Skin epidermis (tissue), 12 donors: ENCODE results near the gene SCGB2B2.
"Not testable (repeated sequence)": the region's sequence is repeated elsewhere in the genome, so short reads cannot be mapped to it uniquely, and the experiment has no call there.

ENCODE experiments used
- H3K27ac ChIP-seq, 21 experiments: fragments of 200-600 bp; sonication (generic) in 11 of 21; one replicate each; pipeline ENCODE4 v1.5.0; 2020; ENCODE audit warnings: mild to moderate bottlenecking in 3 of 21, inconsistent platforms in 2 of 21, moderate library complexity in 2 of 21
- H3K4me3 ChIP-seq, 7 experiments: fragments of 200-600 bp; sonication (generic) in 2 of 7; one replicate each; pipeline ENCODE4 v1.5.0; 2020; ENCODE audit warnings: inconsistent platforms in 2 of 7, mild to moderate bottlenecking in 2 of 7, moderate library complexity in 1 of 7

Gene SCGB2B2

DNA sequence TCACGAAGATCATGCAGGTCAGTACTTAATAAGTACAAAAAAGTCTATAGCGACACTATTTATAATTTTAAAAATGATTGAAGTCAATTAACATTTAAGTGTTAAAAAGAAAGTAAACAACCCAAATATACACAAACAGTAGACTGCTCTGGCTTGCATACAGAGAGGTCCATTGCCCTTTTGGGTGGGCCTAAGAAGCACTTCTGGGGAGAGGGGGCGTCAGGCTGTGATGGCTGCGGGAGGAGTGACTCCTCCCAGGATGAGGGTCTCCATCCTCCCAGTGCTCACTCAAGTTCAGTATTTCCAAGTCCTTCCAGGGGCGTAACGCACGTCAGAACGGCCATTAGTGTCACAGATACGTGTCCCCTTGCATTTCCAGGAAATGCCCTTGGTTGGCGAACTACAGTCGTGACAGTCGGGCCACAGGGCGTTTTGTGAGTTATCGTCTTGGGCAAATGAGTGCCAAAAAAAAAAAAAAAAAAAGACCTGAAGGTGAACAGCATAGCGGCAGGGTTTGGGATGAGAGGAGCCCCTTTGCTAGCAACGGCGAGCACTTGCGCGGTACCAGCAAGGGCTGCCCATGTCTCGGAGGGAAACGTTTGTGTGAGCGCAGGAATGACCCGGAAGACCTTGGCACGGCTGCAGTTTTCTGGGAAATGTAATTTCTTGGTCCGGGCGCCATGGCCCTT is at the start of gene SCGB2B2:
Gene SCGB2B2, minus strand, starts transcription at position 463 of the 689 bp plus-strand sequence. CDS start 82,596 bp downstream, outside the sequence.
- H3K27ac ChIP-seq: peak within 1 kb of the TSS; percentile 92 to 99 (median 97)
- peak within 1 kb of the TSS; percentile 61 to 93 (median 73) for H3K4me3 ChIP-seq

- no peak overlapping the region for H3K4me3 ChIP-seq
Observed at GRCh38 chr19:34725400-34725799, 48.4 kb upstream of the SCGB2B2 start.

GRCh38 chr19:34722353-34722752 is 45.4 kb upstream of the SCGB2B2 start:
- Histone ChIP-seq H3K4me3 (no peak overlapping the region), H3K27ac (no peak overlapping the region)

More at GRCh38 chr19:34725400-34725799, 48.4 kb upstream of the SCGB2B2 start:
- no peak overlapping the region for H3K27ac ChIP-seq

GRCh38 chr19:34715357-34715756 is 38.4 kb upstream of the SCGB2B2 start:
- Histone ChIP-seq H3K27ac (no peak overlapping the region), H3K4me3 (no peak overlapping the region)

- H3K27ac ChIP-seq: no peak overlapping the region
Observed at GRCh38 chr19:34713262-34713637, 36.3 kb upstream of the SCGB2B2 start.

DNA sequence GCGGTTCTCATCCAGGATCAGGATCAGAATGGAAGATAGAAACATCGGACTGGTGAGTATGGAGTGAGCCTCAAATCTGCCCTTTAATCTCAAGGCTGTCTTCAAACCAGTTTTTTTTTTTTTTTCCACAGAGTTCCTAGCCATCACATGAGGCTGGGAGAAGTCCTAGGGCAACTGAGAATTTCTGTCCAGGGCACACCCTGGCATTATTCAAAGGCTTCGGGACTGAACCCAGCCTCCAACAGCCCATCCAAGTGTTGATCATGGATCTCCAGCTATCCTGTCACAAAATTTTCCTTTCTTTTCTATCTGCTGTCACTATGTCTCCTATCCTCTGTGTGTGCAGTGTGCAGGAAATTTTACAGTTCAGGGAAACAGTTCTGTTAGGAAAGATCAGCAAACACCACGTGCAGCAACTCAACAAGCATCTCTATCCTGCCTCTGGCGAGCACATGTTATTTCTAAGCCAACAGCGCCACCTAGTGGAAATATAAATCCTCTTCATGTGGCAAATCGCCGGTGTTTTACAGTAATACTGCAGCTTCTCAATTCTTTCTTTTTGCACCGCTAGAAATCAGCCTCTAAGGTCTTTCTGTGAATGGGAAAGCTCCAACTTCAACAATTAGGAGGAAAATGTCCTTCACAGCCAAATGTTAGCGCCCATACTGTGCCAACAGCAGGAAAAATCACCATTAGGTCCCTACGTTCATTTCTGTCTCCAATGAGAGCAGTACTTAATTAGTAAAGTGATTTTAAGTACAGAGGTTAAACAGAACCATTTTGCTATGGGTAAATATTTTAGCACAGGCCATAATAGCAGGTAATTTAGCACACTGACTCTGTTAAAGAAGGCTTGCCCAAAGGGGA is 35.7 kb upstream of the SCGB2B2 start:
- H3K27ac ChIP-seq: no peak overlapping the region
- H3K4me3 ChIP-seq: no peak overlapping the region

More at GRCh38 chr19:34713262-34713637, 36.3 kb upstream of the SCGB2B2 start:
- H3K4me3 ChIP-seq: no peak overlapping the region

GRCh38 chr19:34711890-34712289 is 34.9 kb upstream of the SCGB2B2 start:
- Histone ChIP-seq H3K27ac (no peak overlapping the region), H3K4me3 (no peak overlapping the region)

- Histone ChIP-seq H3K4me3 (no peak overlapping the region), H3K27ac (no peak overlapping the region)
Observed at GRCh38 chr19:34707661-34708060, 30.7 kb upstream of the SCGB2B2 start.

DNA sequence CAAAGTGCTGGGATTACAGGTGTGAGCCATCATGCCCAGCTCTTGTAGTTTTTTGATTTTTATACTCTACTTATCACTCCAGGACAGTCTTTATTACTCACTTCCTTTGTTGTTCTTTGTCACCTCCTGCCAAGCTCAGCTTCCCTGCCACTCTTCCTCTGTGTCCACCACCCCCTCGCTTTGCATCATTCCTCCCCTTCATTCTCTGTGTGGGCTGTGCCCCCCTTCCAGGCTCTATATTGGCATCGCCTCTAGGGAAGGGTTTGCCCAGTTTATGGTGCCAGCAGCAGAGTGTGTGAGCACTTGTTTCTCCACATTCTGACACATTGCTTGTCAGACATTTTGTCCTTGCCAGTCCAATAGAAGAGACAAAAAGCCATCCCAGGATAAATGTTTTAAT is 15.6 kb upstream of the SCGB2B2 start:
- Histone ChIP-seq H3K27ac (no peak overlapping the region), H3K4me3 (no peak overlapping the region)

GRCh38 chr19:34690372-34690771 is 13.4 kb upstream of the SCGB2B2 start:
- no peak overlapping the region for H3K27ac ChIP-seq
- H3K4me3 ChIP-seq: no peak overlapping the region

DNA sequence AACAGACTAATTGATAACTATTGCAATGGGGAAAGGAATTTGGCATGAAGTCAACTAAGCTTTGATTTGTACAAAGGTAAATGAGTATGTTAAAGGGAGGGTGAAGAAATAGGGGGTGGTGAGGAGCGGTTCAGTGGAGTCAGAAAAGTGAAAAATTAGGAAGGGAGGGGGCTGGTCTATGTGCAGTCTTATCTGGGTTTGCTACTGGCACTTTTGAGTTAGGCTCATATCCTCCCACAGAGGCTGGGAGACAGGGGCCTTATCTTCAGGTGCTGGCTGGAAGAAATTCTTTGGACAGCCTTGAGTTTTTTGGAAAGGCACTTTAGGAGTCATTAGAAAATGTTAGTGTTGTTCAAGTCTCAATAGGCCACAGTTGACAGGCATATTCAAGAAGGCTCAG is 11.6 kb upstream of the SCGB2B2 start:
- Histone ChIP-seq H3K4me3 (no peak overlapping the region), H3K27ac (no peak overlapping the region)

DNA sequence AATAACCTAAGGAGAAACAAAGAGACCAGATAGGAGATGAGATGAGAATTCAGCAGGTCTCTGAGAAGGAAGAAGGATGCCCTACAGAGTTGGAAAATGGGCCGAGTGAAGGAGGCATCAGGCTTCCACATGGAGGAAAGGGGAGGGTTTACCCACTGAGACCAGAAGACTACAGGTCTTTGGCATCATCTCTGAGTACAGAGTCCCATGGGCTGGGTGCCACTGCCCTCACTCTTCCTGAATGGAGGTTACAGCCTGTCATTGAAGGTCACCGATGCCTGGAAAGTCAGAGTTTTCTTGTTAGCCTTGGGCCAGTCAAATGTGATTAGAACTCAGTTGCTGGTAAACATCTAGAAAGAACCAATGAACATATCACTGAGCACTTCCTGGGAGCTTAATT is 10.4 kb upstream of the SCGB2B2 start:
- Histone ChIP-seq H3K4me3 (no peak overlapping the region), H3K27ac (no peak overlapping the region)

DNA sequence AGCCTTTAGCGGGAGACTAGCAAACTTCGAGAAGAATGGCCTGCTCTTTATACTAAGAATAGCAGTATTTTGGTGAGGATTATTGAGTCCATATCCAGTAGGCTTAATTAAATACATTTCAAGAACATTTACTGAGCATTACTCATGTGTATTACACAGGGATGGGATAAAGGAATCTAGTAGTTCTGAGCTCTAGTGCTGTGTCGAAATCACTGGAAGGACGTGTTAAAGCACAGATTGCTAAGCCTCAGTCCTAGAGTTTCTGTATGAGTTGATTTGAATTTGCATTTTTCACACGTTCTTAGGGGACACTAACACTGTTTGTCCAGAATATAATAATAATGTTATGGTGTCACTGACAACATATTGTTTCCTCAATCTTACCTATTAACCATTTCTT is 9.5 kb upstream of the SCGB2B2 start:
- no peak overlapping the region for H3K4me3 ChIP-seq

DNA sequence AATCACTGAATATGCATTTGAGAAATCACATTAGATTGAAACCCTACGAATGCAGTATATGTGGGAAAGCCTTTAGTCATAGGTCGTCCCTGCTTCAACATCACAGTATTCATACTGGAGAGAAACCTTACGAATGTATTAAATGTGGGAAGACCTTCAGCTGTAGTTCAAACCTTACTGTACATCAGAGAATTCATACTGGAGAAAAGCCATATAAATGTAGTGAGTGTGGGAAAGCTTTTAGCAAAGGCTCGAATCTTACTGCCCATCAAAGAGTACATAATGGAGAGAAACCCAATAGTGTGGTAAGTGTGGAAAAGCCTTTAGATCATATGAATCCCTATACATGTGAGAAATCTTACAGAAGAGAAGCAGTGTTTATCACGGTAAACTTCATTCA is 8.3 kb upstream of the SCGB2B2 start:
- H3K27ac ChIP-seq, H3K4me3 ChIP-seq: not testable (repeated sequence)

More for the DNA sequence above, 9.5 kb upstream of the SCGB2B2 start:
- H3K27ac ChIP-seq: no peak overlapping the region

GRCh38 chr19:34681478-34681877 is 4.5 kb upstream of the SCGB2B2 start:
- H3K27ac ChIP-seq: no peak overlapping the region
- H3K4me3 ChIP-seq: no peak overlapping the region

- Histone ChIP-seq H3K27ac (peak overlapping the region in 5 of 21 experiments; percentile 94 to 99 (median 98)), H3K4me3 (peak overlapping the region in 6 of 7 experiments; percentile 61 to 93 (median 69))
Observed at GRCh38 chr19:34678421-34678820, 1.5 kb upstream of the SCGB2B2 start.

- peak overlapping the region in 20 of 21 experiments; percentile 92 to 99 (median 97) for H3K27ac ChIP-seq
- peak overlapping the region; percentile 61 to 93 (median 73) for H3K4me3 ChIP-seq
Observed at GRCh38 chr19:34678085-34678412, 1.1 kb upstream of the SCGB2B2 start.

GRCh38 chr19:34677386-34678084 is 576 bp upstream of the SCGB2B2 start, which contains the start of gene ZNF302:
TSS of gene ZNF302 (plus strand) at chr19:34677678. CDS start at chr19:34678805, 1,127 bp downstream.
- H3K4me3 ChIP-seq: peak within 1 kb of the TSS; percentile 61 to 93 (median 73)
- H3K27ac ChIP-seq: peak within 1 kb of the TSS; percentile 92 to 99 (median 97)

DNA sequence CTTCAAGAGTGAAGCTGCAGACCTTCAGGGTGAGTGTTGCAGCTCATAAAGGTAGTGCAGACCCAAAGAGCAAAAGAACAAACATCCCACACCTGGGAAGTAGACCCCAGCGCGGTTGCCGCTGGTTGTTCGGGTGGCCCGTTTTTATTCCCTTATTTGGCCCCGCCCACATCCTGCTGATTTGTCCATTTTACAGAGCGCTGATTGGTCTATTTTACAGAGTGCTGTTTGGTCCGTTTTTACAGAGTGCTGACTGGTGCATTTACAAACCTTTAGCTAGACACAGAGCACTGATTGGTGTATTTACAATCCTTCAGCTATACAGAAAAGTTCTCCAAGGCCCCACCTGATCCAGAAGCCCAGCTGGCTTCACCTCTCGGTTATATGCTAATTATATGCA is 1.0 kb downstream of the SCGB2B2 start:
- no peak overlapping the region for H3K4me3 ChIP-seq

DNA sequence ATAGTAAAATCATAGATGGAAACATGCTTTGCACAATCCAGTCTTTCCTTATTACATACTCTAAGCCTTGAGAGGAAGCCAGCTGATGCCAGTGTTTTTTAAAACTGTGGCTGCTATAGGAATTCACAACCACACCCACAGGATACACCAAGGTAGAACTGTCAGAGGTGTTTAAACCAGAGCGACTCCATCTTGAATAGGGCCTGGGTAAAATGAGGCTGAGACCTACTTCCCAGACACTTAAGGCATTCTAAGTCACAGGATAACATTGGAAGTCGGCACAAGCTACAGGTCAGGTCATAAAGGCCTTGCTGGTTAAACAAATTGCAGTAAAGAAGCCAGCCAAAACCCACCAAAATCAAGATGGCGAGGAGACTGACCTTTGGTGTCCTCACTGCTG is 1.7 kb downstream of the SCGB2B2 start:
- Histone ChIP-seq H3K4me3 (no peak overlapping the region), H3K27ac (no peak overlapping the region)

More for the DNA sequence above, 1.0 kb downstream of the SCGB2B2 start:
- no peak overlapping the region for H3K27ac ChIP-seq
